H1 (cell line): ENCODE data around the gene TXNDC15. TPM values are rescaled to one million over a fixed set of nuclear protein-coding genes. Genes with fewer than 3 reads are reported as not detected.

Experiments used
- CHD1 ChIP-seq: IDR thresholded peaks from 2 replicates; pipeline ENCODE4 v1.6.1; 2012; ENCODE audit warnings: low read depth, low read length, improper control_type of control experiment
- polyA plus RNA-seq, 7 experiments: library from polyadenylated mRNA; depleted of rRNA in 3 of 7; stranded (reverse) in 5 of 7; unstranded in 2 of 7; fragments of >200 nt in 5 of 7; fragments of 200-250 nt in 2 of 7; gene quantifications; 1 replicate in 5 of 7; 2 replicates in 1 of 7; 4 replicates in 1 of 7; pipeline versions ENCODE4 v1.2.1 to v1.2.3, GENCODE V29; 2011 to 2013; ENCODE audit warnings: missing spikeins in 2 of 7, mixed read lengths in 2 of 7
- total RNA-seq: library from RNA; stranded (reverse); fragmentation: NEBNext Ultra II Directional; extraction: Animal tissue kit (Norgen Biotek cat#: 25700); gene quantifications from 2 replicates; pipeline ENCODE4 v1.2.1, GENCODE V29; 2021

TXNDC15 gene
- total and polyA plus RNA-seq, 2 of the 8 experiments (the other 6 are each of a cell fraction or from before 2014, with no cell fraction given): 20.1 to 30.8 TPM

- TF ChIP-seq CHD1: no peak
Observed at GRCh38 chr5:134824681-134825080, 49.5 kb upstream of the TXNDC15 start (continued).
